GM21515 (cell line): ENCODE data around the gene SERPINA5.
"Not testable (repeated sequence)": the region's sequence is repeated elsewhere in the genome, so short reads cannot be mapped to it uniquely, and the experiment has no call there.

Source experiments
- ATAC-seq: cut with Tn5 transposase; IDR thresholded peaks from one replicate; pipeline ENCODE4 v1.9.1; 2021; ENCODE audit not compliant: unreplicated experiment

Gene SERPINA5

DNA sequence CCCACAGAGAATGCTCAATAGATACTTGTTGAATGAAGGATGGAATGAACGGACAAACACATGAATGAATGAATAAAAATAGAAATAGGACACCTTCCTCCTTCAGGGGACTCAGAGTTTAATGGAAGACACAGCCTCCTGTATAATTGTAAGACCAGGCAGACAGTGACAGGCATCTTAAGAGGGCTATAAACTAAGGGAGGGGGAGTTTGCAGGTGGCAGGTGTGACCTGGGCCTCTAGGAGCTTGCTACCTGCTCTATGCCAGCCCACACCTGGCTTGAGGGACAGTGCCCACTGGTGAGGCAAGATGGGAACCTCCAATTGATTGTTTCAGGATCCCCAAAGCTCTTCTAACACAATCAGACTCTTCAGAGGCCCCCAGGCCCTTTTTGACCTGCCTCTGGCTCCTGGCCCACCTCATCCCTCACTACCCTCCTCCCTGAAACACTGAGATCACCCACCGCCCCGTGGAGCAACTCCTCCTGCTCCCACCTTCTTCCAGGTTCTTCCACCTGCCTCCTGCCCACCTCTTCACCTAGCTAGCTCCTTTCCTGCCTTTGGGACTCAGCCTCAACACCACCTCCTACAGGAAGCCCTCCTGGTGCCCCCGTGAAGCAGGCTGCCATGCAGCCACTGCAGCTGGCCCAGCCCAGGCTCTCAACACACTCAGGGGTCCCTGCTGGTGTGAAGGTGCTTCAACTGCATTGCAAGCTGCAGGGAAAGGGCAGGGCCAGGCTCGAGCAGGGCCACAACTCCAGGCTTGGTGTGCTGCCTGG, 40.3 kb downstream of the SERPINA5 start:
- ATAC-seq: no peak

DNA sequence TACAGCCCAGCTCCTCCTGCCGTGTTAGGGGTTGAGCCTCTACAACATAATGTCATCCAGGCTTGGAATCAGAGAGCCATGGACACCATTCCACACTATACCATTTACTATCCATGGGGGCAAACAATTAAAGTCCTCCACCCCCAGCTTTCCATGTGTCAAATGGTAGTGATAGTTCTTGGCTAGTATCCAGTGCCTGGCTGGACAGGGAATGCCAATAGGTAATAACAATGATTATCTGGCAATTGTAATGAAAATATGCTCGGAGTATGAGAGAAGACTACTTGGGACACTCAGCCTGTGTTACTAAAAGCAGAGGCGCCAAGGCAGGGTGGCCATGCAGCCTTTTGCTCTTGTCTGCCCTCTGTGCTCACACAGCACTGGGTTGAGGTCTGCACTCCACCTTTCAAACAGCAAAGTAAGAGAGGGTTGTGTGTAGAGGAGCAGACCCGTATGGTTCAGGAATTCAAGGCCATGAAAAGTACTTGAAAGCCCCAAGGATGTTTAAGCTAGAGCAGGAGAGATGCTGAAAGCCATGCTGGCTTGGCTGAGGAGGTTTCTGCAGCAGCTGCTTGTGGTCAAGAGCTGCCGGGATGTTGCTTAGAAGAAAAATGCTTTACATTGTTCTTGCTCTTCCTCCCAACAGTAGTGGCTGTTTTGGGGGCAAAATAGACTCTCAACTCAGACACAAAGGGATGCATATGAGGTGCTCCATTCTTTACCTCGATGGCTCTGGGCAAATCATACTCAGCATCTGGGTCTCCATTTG, 41.6 kb downstream of the SERPINA5 start:
- no peak for ATAC-seq

DNA sequence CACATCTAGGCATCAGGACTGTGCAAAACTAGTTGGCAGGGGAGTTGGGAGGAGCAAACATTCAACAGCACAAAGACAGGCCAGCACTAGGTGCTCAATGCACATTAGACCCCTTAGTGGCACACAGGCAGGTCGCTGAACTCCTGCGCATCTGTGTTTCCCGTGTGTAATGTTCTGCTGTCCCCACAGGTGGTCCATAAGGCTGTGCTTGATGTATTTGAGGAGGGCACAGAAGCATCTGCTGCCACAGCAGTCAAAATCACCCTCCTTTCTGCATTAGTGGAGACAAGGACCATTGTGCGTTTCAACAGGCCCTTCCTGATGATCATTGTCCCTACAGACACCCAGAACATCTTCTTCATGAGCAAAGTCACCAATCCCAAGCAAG, 42.2 kb downstream of the SERPINA5 start:
- no peak for ATAC-seq

DNA sequence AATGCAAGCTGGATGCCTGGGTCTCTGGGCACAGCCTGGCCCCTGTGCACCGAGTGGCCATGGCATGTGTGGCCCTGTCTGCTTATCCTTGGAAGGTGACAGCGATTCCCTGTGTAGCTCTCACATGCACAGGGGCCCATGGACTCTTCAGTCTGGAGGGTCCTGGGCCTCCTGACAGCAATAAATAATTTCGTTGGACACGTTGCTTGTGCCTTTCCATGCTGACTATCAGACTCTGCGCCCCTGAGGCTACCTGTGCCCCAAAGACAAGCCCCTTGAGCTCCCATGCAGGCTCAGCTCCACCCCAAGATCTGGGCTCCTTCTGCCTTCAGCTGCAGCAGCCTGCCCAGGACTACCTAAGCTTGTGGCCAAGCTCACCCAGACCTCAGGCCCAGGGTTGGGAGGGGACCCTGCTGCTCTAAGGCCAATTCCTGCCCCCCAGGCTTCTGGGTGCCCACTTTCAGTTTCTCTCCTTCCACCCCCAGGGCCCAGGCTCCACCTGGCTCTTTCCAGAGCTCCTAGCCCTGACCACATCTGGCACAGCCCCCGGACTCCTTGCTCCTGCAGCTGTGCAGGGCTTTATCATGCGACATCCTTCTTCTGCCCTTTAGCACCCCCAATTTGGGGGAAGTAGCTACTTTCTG, 42.8 kb downstream of the SERPINA5 start:
- no peak for ATAC-seq

DNA sequence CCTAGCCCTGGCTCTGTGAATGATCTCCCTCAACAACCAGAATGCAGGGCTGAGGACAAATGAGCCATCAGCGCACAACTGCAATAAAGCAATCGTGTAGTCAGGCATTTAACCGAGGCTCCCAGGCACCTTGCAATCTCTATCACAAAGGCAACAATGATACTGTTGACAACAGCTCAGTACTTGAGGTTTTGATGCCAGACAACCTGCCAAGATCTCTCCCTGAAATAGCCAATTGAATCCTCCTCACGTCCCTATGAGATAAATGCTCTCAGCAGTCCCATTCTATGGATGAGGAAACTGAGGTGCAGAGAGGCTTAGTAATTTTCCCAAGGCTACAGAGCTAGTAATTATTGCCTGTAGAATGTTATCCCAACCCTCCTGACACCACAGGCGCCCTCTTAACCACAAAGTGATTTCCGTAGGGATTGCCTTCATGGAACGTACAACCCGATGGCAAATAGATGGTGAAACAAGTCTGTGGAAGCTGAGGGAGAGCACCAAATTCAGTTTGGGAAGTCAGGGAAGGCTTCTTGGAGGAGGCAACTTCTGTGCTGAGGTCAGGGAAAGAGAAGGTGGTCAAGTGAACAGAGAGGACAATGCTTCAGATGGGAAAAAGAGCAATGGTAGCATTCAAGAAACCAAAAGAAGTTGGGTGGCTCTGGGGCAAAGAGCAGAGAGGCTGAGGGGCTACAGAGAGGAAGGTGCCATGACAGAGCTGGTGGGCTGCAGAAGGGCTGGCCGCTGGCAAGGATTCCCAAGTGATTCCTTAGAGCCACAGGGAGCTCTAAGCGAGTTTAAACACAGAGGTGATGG, 43.5 kb downstream of the SERPINA5 start:
- no peak for ATAC-seq

DNA sequence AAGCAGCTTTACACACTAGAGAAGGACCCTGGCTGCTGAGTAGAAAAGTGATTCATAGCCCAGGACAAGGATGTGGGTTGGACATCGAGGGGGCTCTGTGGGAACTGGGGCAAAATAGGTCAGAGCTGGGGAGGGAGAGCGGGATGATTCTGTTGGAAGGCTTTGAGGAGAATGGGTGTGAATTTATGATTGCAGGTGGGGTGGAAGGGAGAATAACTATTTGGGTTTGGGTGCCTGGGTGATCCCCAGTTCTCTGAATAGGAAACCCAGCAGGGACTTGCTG, 44.1 kb downstream of the SERPINA5 start:
- no peak for ATAC-seq

DNA sequence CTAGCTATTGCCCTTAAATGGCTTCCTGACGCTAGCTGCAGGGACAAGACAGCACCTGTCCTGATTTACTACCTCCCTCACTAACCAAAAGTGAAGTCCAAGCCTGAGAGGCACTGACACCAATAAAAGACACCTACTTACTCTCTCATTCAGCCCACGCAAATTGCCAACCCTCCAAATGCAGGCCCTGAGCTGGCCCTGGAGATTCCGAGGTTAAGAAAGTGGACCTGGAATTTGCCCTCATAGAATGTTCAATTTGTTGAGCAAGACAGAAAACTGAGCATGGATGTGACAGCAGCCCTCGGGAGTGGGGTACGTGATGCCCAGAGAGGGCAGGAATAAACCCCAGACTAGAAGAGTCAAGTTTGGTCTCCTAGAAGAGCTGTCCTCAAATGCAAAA, 47.4 kb downstream of the SERPINA5 start:
- no peak for ATAC-seq

DNA sequence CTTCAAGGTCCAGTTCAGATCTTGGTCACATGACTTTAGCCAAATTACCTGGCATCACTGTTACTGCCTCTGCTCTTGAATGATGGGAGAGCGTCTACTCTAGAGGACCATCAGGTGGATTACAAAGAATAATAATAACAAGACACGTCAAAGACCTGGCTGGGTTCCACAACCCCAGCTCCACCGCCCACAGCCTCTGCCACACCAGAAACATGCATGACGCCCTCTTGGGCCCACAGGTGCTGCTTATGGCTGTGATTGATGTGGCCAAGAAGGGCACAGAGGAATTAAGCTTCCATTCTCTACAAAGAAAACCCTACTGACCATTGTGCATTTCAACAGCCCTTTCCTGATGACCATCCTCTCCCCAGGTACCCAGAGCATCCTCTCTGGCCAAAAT, 49.2 kb downstream of the SERPINA5 start:
- no peak for ATAC-seq

DNA sequence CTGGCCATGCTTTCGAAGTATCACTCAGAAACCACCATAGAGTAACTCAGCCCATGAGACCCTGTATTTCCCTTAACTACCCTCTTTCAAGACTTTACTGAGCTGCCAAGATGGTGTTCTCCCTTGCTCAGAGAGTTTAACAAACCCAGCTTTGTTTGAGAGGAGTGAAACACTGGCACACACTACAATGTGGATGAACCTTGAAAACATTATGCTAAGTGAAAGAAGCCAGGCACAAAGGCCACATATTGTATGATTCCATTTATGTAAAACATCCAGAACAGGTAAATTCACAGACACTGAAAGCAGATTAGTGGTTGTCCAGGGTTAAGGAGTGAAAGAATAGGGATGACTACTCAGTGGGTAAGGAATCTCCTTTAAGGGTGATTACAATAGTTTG, 49.8 kb downstream of the SERPINA5 start:
- ATAC-seq: no peak

DNA sequence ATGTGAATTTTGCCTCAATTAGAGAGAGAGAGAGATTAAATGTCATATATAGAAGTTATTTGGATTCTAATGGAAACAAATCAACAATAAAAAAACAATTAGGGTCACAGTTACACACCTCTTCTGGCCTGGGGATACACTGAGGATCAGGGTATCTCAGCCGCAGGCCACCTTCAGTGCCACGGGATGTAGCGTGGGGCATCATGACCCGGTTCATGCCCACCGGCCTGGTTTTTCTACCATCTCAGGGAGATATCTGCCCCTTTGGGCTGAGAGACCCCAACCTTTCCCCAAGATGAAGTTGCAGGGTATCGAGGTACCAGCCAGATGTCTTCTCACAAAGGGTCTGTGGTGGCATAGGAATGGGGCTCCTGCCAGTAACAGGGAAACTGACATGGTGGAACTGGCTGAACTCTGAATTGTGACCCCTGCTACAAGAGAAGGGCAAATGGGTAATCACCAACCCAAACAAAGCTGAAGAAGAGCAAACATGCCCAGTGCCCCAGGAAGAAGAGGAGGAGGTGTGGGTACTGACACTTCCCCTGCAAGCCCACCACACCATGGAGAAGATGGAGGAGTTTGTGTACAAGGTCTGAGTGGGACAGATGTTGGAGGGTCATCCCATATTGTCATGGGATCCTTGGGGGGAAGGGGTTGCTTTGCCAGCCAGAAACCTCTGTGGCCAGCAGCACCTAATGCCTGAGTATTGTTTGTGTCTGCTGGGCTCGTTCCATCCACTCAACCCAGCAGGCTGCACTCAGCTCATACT, 50.5 kb downstream of the SERPINA5 start:
- no peak for ATAC-seq

DNA sequence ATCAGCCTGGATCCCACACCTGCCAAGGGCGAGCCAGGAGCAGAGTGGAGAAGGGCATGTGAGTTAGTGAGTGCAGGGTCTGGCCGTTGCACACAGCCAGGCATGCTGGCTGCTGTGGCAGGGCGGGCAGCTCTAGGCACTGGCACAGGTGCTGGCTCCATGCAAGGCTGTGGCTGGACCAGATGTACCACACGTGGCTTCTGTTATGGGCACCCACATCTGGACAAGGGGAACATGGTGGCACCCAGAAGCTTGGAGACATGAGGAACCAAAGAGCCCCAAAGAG, 51.0 kb downstream of the SERPINA5 start:
- ATAC-seq: no peak

DNA sequence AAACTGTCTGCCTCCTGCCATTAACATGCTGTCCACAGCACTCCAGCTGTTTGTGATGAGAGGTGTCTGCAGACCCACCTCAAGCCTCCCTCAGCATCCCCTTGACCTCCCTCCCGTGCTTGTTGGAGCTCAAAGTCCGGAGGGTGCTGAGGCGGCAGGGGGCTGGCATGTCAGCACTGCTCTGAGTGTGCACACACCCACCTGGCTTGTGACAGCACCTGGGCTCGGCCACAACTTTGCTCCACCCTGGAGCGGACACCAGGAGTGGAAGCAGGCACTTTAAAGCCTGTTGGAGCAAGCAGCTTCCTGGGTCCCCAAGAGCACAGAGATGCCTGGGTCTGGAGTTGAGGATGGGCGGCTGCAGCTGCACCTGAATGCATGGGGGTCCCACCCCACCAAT, 51.9 kb downstream of the SERPINA5 start:
- no peak for ATAC-seq

DNA sequence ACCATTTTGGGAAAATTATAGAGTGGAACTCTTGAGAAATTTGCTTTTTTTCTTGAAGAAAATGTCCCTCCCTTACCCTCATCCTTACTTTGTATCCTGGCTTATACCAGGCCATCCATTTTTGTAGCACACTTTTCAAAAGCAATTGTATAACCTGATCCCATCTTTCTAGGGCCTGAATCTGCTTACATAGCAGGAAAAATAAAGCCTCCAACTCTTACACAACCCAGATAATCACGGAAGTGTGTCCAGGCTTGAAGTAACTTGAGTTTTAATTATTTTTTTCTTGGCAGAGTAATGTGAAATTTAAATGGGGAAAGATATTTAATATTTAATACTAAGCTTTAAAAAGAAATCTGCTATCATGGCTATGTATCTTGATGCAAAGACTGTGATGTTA, 53.9 kb downstream of the SERPINA5 start:
- no peak for ATAC-seq

DNA sequence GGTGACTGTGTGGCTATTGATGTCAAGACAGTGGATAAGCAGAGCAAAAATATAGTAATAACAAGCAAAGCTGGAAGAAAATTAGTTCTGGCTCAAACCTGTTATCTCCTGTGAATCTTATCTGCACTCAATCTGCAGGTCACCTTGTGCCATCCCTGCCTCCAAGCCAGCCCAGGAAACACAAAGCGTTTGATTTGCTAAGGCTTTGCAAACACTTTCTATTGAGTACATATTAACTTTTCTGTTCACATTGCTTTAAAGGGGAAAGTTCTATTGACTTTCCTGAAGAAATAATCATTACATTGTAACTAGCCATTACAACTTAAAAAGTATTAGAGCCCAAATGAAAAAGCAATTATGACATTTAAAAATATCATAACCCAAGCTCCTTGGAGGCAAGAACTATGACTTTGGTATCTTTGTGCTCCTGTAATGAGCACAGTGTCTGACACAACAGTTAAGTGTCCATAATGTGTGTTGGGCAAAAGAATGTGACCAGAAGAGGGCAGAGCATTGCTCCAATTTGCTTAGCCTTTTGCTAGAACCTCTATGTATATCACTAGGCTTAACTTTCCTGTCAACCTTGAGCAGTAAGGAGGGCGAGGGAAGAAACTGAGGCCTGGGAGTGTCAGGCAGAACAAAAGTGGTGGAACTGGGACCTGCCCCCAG, 55.7 kb downstream of the SERPINA5 start:
- ATAC-seq: no peak

DNA sequence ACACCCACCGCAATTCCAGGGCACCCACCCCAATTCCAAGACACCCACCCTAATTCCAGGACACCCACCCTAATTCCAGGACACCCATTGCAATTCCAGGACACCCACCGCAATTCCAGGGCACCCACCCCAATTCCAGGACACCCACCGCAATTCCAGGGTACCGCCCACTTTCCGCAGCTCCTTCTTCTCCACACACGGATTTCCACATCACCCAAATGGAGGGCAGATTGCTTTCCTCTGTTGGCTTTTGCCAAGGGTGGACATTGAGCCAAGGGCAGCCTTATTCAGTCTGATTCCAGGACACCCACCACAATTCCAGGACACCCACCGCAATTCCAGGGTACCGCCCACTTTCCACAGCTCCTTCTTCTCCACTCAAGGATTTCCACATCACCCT, 56.6 kb downstream of the SERPINA5 start:
- ATAC-seq: not testable (repeated sequence)

DNA sequence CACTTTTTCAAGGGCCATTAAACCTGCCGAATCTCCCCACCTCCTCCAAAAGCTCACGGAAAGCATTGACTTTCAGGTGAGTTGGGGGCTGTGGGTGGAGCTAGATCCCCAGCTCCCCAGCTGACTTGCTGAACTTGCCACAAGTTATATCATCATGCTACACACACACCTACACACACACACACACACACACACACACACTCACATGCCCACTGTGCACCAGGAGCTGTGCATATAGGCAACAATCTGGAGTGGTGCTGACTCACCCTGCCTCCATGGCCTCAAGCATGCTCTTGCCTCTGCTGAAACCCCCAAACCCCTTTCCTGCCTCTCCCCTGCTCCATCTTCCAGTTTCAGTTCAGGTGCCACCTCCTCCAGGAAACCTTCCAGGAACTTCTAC, 57.1 kb downstream of the SERPINA5 start:
- ATAC-seq: no peak

DNA sequence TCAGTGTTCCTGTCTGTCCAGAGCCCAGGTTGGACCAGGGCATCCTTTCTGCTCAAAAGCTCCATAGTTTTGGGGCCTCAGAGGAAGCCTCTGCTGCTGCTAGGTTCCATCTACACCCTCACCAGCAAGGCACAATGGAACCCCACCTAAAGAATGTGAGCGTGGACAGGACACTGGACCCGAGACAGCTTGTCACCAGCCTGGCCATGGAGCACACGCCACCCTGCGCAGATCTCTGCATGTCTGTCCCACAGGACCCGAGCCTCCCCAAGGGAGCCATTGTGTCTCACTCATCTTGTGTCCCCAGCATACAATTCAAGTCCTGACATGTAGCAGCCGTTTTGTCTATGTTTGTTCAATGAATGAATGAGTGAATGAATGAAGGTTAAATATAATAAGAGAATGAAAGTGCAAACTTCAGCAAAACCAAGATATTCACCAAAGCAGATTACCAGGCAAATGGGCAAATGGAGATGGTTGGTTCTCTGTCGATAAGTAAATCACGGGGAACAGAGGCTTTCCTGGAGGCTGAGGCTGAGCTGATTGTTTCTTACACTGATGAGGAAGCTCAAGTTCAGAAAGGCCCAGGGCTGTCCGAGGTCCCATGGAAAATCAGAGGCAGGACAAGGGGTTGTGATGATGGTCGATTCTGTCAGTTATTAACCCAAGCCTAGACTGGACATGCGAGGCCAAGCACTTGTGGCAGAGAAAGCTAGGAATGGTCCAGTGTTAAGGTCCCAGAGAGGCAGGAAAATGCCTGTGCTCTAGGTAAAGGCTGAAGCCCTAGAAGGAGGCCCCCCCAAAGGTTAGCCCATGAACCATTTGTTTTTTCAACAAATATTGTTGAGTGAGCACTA, 58.0 kb downstream of the SERPINA5 start:
- ATAC-seq: no peak

DNA sequence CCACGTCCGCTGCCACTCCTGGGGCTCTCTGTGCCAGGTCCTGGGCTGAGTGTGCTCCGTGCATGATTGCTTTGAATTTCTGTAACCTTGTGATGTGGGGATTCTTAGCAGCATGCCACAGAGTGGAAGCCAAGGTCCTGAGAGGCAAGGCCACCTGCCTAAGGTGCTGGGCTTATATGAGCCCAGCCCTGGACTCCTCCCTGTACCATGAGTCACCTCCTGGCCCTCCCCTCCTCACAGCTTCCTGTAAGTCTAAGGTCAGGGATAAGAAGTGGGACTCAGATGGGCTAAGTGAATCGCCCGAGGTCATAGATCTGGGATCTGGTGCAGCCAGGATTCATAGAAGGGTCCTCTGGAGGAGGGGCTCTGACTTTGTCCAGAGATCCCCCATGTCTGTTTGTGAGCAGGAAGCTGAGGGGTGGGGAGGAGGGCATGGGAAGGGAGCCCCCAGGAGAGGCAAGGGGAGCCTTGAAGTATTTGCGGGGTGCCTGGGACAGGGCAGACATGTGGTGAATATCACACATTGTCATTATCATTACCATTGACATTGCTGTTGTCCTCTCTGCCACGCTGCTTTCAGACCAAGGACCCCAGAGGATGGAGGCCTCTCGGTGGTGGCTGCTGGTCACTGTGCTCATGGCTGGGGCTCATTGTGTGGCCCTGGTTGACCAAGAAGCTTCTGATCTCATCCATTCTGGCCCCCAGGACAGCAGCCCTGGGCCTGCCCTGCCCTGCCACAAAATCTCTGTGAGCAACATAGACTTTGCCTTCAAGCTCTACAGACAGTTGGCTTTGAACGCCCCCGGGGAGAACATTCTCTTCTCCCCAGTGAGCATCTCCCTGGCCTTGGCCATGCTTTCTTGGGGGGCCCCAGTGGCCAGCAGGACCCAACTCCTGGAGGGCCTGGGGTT, 59.8 kb downstream of the SERPINA5 start:
- ATAC-seq: no peak

DNA sequence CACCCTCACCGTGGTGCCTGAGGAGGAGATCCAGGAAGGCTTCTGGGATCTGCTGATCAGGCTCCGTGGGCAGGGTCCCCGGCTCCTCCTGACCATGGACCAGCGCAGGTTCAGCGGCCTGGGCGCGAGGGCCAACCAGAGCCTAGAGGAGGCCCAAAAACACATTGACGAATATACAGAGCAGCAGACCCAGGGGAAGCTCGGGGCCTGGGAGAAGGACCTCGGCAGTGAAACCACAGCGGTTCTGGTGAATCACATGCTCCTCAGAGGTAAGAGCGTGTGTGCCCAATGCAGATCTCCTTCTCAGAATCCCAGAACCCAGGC, 60.4 kb downstream of the SERPINA5 start:
- ATAC-seq: no peak
